HepG2 (cell line): ENCODE results near the gene ZNF714. TPM values are rescaled to one million over a fixed set of nuclear protein-coding genes. Genes with fewer than 3 reads are reported as not detected.

Experiments
- ATAC-seq: fragments of 200-7000 bp; cut with Tn5 transposase; 3 replicates; pipeline ENCODE4 v1.9.1; 2020; ENCODE audit warnings: mild to moderate bottlenecking, moderate library complexity
- BruUV-seq: library from RNA; stranded (reverse); fragments of 400-500 nt; replicated peaks from 2 replicates; lab custom pipeline; 2021; lab: Mats Ljungman, UMichigan
- CTCF ChIA-PET: fragments of 300-600 bp; formaldehyde crosslinking; extraction: SDS; loops from one replicate; lab custom pipeline; 2021; ENCODE audit warnings: low total read pairs, inconsistent platforms, low intra/inter-chr PET ratio; lab: Yijun Ruan, JAX
- POLR2A ChIA-PET: fragments of 350-600 bp; sonication (Branson Sonifier 250); formaldehyde crosslinking; loops from one replicate; lab custom pipeline; 2020; ENCODE audit warnings: antibody characterized with exemption, inconsistent platforms; lab: Yijun Ruan, JAX
- DNase-seq: peaks from one replicate; pipeline ENCODE4 v3.0.0-alpha.2; 2015; ENCODE audit warnings: low spot score
- FAIRE-seq: peaks from 3 replicates; lab custom pipeline; 2011; peaks lifted over from hg19 to GRCh38; lab: Jason Lieb, UNC
- H2AFZ ChIP-seq: one replicate; pipeline ENCODE4 v1.6.1; 2011; ENCODE audit warnings: low read length, inconsistent platforms
- H3K27ac ChIP-seq: fragments of 300-600 bp; 3 replicates; pipeline ENCODE4 v1.8.0; 2011; ENCODE audit warnings: mixed run types, mild to moderate bottlenecking, mixed read lengths, low read length, inconsistent platforms; ENCODE audit not compliant: insufficient read depth; ENCODE audit errors: extremely low read length
- H3K27me3 ChIP-seq, 2 experiments: fragments of 200-600 bp in 1 of 2; 2 replicates in 1 of 2; 3 replicates in 1 of 2; pipeline versions ENCODE4 v1.6.0 to v1.8.0; 2011; ENCODE audit warnings: low read length in 2 of 2, mild to moderate bottlenecking in 2 of 2, moderate library complexity in 2 of 2, inconsistent platforms in 1 of 2; ENCODE audit not compliant: insufficient read depth in 2 of 2, control insufficient read depth in 1 of 2
- H3K36me3 ChIP-seq, 2 experiments: fragments of 200-600 bp in 1 of 2; replicated peaks in 1 of 2; 2 replicates in 1 of 2; 3 replicates in 1 of 2; pipeline versions ENCODE4 v1.5.1 to v1.8.0; 2011; ENCODE audit warnings: low read length in 2 of 2, inconsistent platforms in 1 of 2; ENCODE audit not compliant: insufficient read depth in 2 of 2, control insufficient read depth in 1 of 2
- H3K4me1 ChIP-seq: 2 replicates; pipeline ENCODE4 v1.5.1; 2012; ENCODE audit warnings: low read length, inconsistent platforms; ENCODE audit not compliant: insufficient read depth
- H3K4me2 ChIP-seq: 2 replicates; pipeline ENCODE4 v1.6.0; 2011; ENCODE audit warnings: low read depth, low read length, inconsistent platforms
- H3K4me3 ChIP-seq, 3 experiments: fragments of 200-600 bp in 1 of 3; sonication (generic), shearing (Covaris generic) in 1 of 3; replicated peaks in 1 of 3; 2 replicates each; pipeline ENCODE4 v1.5.1; 2011 to 2016; ENCODE audit warnings: low read length in 3 of 3, inconsistent platforms in 2 of 3, low read depth in 2 of 3, mild to moderate bottlenecking in 2 of 3, control low read depth in 1 of 3, mixed read lengths in 1 of 3; ENCODE audit not compliant: insufficient read depth in 1 of 3
- H3K79me2 ChIP-seq: one replicate; pipeline ENCODE4 v1.6.1; 2011; ENCODE audit warnings: low read length, inconsistent platforms; ENCODE audit not compliant: insufficient read depth
- H3K9ac ChIP-seq: 2 replicates; pipeline ENCODE4 v1.6.0; 2011; ENCODE audit warnings: mild to moderate bottlenecking, low read depth, low read length, inconsistent platforms; ENCODE audit not compliant: insufficient read depth
- H3K9me3 ChIP-seq: 2 replicates; pipeline ENCODE4 v1.5.1; 2012; ENCODE audit warnings: mild to moderate bottlenecking, low read length
- H4K20me1 ChIP-seq: 2 replicates; pipeline ENCODE4 v1.6.0; 2011; ENCODE audit warnings: inconsistent platforms, mild to moderate bottlenecking, low read length, moderate library complexity; ENCODE audit not compliant: insufficient read depth
- FOSL1 ChIP-seq: sonication (generic); formaldehyde crosslinking; IDR thresholded peaks from 2 replicates; pipeline ENCODE4 v1.9.0; 2021; ENCODE audit warnings: missing genetic modification reagents, borderline replicate concordance
- KLF9 ChIP-seq: IDR thresholded peaks from 2 replicates; pipeline ENCODE4 v1.6.1; 2016; ENCODE audit warnings: low read depth
- MBNL3 ChIP-seq: fragments of 250-450 bp; sonication (Bioruptor Pico); conservative IDR thresholded peaks from 2 replicates; pipeline ENCODE4 v1.8.0; 2022; ENCODE audit warnings: mild to moderate bottlenecking, inconsistent platforms
- NFRKB ChIP-seq: fragments of 450-650 bp; IDR thresholded peaks from 2 replicates; pipeline ENCODE4 v1.6.1; 2017
- SOX13 ChIP-seq, 3 experiments: fragments of 450-650 bp in 1 of 3; sonication (generic) in 1 of 3; formaldehyde crosslinking in 1 of 3; IDR thresholded peaks in 2 of 3; conservative IDR thresholded peaks in 1 of 3; 2 replicates each; pipeline versions ENCODE4 v1.5.0 to v1.6.1; 2016 to 2020; ENCODE audit warnings: antibody characterized with exemption in 1 of 3, mild to moderate bottlenecking in 1 of 3, missing compliant biosample characterization in 1 of 3, missing genetic modification reagents in 1 of 3, moderate library complexity in 1 of 3
- ZNF17 ChIP-seq: sonication (generic); formaldehyde crosslinking; IDR thresholded peaks from 2 replicates; pipeline ENCODE4 v1.5.0; 2020; ENCODE audit warnings: mild to moderate bottlenecking, missing genetic modification reagents
- ZNF230 ChIP-seq: sonication (generic); formaldehyde crosslinking; IDR thresholded peaks from 2 replicates; pipeline ENCODE4 v1.4.0; 2020; ENCODE audit warnings: mild to moderate bottlenecking, missing genetic modification reagents
- ZNF3 ChIP-seq: IDR thresholded peaks from 2 replicates; pipeline ENCODE4 v1.7.0; 2017; ENCODE audit warnings: inconsistent platforms
- ZNF335 ChIP-seq: sonication (generic); formaldehyde crosslinking; IDR thresholded peaks from 2 replicates; pipeline ENCODE4 v1.4.0; 2020; ENCODE audit warnings: missing genetic modification reagents
- ZNF354B ChIP-seq: sonication (generic); formaldehyde crosslinking; IDR thresholded peaks from 2 replicates; pipeline ENCODE4 v1.8.0; 2022; ENCODE audit warnings: mild to moderate bottlenecking, missing genetic modification reagents
- ZSCAN31 ChIP-seq: sonication (generic); formaldehyde crosslinking; IDR thresholded peaks from 2 replicates; pipeline ENCODE4 v1.5.0; 2020; ENCODE audit warnings: low read depth, mild to moderate bottlenecking, missing genetic modification reagents
- in situ Hi-C: cut with HindIII; loops from 2 replicates; pipeline ENCODE4 v1.10.0; 2017; ENCODE audit warnings: low pct_unique_long_range_greater_than_20kb; ENCODE audit not compliant: extremely low pct_ligation_motif_present
- intact Hi-C: fragments of 100-400 bp; cut with micrococcal nuclease; formaldehyde crosslinking; loops from one replicate; pipeline ENCODE4 v1.10.0; 2022; ENCODE audit not compliant: unreplicated experiment
- polyA plus RNA-seq, 8 experiments: library from polyadenylated mRNA; depleted of rRNA in 3 of 8; stranded (reverse) in 7 of 8; unstranded in 1 of 8; fragments of >200 nt; fragmentation: Illumina TruSeq in 4 of 8; extraction: Trizol in 4 of 8; gene quantifications; 2 replicates each; pipeline versions ENCODE4 v1.2.1 to v1.2.3, GENCODE V29; 2011 to 2016; ENCODE audit warnings: low read depth in 4 of 8, missing spikeins in 1 of 8, mixed read lengths in 1 of 8; ENCODE audit not compliant: insufficient read depth in 1 of 8
- total RNA-seq, 5 experiments: library from RNA; depleted of rRNA; stranded (reverse); fragments of >200 nt; fragmentation: Illumina TruSeq; extraction: Trizol; gene quantifications; 2 replicates each; pipeline ENCODE4 v1.2.3, GENCODE V29; 2016; ENCODE audit warnings: low read depth in 1 of 5
- TF ChIP-seq, protein P1 (sequence below), 2 experiments: fragments of 450-650 bp in 1 of 2; sonication (generic) in 1 of 2; formaldehyde crosslinking in 1 of 2; IDR thresholded peaks; 2 replicates each; pipeline versions ENCODE4 v1.6.1 to v1.8.0; 2016 to 2022; ENCODE audit warnings: antibody characterized with exemption in 1 of 2, mild to moderate bottlenecking in 1 of 2, missing genetic modification reagents in 1 of 2
- TF ChIP-seq, protein P2 (sequence below): sonication (generic); formaldehyde crosslinking; IDR thresholded peaks from 2 replicates; pipeline ENCODE4 v1.5.0; 2020; ENCODE audit warnings: mild to moderate bottlenecking, missing genetic modification reagents

Gene ZNF714
- total and polyA plus RNA-seq, 2 of the 13 experiments (the other 11 are each of a cell fraction or from before 2014, with no cell fraction given) = 6.7 to 27.8 TPM

DNA sequence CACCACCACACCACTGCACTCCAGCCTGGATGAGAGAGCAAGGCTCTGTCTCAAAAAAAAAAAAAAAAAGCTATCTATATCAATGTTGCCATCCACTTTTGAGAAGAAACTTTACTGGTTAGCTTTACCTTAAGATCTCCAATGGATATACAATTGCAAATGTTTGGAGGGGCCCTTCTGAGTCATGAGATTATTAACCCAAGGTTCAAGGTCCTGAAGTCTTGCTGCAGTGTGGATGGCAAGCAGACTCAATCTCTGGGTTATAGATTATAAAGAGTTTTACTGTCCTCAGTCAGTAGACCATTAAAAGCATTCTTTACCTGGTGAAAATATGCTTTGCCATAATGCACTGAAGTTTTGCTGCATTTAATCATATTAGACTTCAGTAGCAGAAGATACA lies 56.1 kb downstream of the ZNF714 start:
- in situ Hi-C loops = no loop called here
- TF ChIP-seq, protein P1, sequence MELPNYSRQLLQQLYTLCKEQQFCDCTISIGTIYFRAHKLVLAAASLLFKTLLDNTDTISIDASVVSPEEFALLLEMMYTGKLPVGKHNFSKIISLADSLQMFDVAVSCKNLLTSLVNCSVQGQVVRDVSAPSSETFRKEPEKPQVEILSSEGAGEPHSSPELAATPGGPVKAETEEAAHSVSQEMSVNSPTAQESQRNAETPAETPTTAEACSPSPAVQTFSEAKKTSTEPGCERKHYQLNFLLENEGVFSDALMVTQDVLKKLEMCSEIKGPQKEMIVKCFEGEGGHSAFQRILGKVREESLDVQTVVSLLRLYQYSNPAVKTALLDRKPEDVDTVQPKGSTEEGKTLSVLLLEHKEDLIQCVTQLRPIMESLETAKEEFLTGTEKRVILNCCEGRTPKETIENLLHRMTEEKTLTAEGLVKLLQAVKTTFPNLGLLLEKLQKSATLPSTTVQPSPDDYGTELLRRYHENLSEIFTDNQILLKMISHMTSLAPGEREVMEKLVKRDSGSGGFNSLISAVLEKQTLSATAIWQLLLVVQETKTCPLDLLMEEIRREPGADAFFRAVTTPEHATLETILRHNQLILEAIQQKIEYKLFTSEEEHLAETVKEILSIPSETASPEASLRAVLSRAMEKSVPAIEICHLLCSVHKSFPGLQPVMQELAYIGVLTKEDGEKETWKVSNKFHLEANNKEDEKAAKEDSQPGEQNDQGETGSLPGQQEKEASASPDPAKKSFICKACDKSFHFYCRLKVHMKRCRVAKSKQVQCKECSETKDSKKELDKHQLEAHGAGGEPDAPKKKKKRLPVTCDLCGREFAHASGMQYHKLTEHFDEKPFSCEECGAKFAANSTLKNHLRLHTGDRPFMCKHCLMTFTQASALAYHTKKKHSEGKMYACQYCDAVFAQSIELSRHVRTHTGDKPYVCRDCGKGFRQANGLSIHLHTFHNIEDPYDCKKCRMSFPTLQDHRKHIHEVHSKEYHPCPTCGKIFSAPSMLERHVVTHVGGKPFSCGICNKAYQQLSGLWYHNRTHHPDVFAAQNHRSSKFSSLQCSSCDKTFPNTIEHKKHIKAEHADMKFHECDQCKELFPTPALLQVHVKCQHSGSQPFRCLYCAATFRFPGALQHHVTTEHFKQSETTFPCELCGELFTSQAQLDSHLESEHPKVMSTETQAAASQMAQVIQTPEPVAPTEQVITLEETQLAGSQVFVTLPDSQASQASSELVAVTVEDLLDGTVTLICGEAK (IDR thresholded peaks at IDR 0.05) = no peak
- TF ChIP-seq, protein P1 (CRISPR knock-in tag; IDR thresholded peaks at IDR 0.05) = no peak
- TF ChIP-seq, protein P2, sequence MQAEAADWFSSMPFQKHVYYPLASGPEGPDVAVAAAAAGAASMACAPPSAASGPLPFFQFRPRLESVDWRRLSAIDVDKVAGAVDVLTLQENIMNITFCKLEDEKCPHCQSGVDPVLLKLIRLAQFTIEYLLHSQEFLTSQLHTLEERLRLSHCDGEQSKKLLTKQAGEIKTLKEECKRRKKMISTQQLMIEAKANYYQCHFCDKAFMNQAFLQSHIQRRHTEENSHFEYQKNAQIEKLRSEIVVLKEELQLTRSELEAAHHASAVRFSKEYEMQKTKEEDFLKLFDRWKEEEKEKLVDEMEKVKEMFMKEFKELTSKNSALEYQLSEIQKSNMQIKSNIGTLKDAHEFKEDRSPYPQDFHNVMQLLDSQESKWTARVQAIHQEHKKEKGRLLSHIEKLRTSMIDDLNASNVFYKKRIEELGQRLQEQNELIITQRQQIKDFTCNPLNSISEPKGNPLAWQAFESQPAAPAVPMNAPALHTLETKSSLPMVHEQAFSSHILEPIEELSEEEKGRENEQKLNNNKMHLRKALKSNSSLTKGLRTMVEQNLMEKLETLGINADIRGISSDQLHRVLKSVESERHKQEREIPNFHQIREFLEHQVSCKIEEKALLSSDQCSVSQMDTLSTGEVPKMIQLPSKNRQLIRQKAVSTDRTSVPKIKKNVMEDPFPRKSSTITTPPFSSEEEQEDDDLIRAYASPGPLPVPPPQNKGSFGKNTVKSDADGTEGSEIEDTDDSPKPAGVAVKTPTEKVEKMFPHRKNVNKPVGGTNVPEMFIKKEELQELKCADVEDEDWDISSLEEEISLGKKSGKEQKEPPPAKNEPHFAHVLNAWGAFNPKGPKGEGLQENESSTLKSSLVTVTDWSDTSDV = no peak
- no peak for TF ChIP-seq KLF9
- no peak for TF ChIP-seq ZSCAN31 (CRISPR knock-in tag)
- no peak for TF ChIP-seq ZNF230 (CRISPR knock-in tag)
- TF ChIP-seq MBNL3 = no peak
- peak; percentile 62; the same call in 1 of the 2 replicates for TF ChIP-seq FOSL1 (CRISPR knock-in tag)
- TF ChIP-seq SOX13 (IDR thresholded peaks at IDR 0.05) = no peak
- TF ChIP-seq SOX13 (CRISPR knock-in tag; conservative IDR thresholded peaks at IDR 0.05 in 1 of 2, IDR thresholded peaks at IDR 0.05 in 1 of 2) = 0 out of 4 replicates have a peak, but pooled peaks of 1 of the 2 experiments have one; percentile 25
- TF ChIP-seq ZNF335 (CRISPR knock-in tag) = no peak
- no peak for TF ChIP-seq NFRKB
- TF ChIP-seq ZNF17 (CRISPR knock-in tag) = no peak
- no peak for TF ChIP-seq ZNF3 (CRISPR knock-in tag)
- no peak for TF ChIP-seq ZNF354B (CRISPR knock-in tag)

More for the DNA sequence above, 56.1 kb downstream of the ZNF714 start:
- FAIRE-seq = no peak
- CTCF ChIA-PET = no interaction called here
- Histone ChIP-seq H3K36me3 (no peaks in the 10 kb centered on the region), H4K20me1 (no peaks in the 10 kb centered on the region), H3K4me1 (peaks cover 45% of the 10 kb centered on the region), H3K4me3 (no peak overlapping the region), H3K79me2 (peaks cover 10% of the 10 kb centered on the region), H3K9me3 (no peaks in the 10 kb centered on the region), H2AFZ (no peak overlapping the region), H3K9ac (no peak overlapping the region), H3K27ac (peak overlapping the region; percentile 17), H3K27me3 (no peaks in the 10 kb centered on the region), H3K4me2 (peak overlapping the region; percentile 14; the same call in 1 of the 2 replicates)
- POLR2A ChIA-PET = interaction anchor here (0.8 to 0.9 kb wide), 2 partner anchors 9 to 191 kb away, joined by 3 read pairs; partner anchors contain the start of gene ZNF708
- peak; percentile 70 for DNase-seq
- intact Hi-C loops = no loop called here
- BruUV-seq = no TSS peak
- ATAC-seq = peak; percentile 42
